Caki2 (cell line): ENCODE results near the gene LIFR. TPM values are rescaled to one million over a fixed set of nuclear protein-coding genes. Genes with fewer than 3 reads are reported as not detected.
"Not testable (repeated sequence)": the region's sequence is repeated elsewhere in the genome, so short reads cannot be mapped to it uniquely, and the experiment has no call there.

Source experiments
- DNase-seq: peaks from one replicate; pipeline ENCODE4 v3.0.0-alpha.2; 2015; ENCODE audit warnings: low read depth
- in situ Hi-C: cut with HindIII; loops from 2 replicates; pipeline ENCODE4 v1.10.0; 2016; ENCODE audit warnings: low sequenced_read_pairs, low pct_unique_long_range_greater_than_20kb, mixed read lengths
- total RNA-seq: library from RNA; depleted of rRNA; stranded (reverse); fragments of >200 nt; shearing (Covaris generic); gene quantifications from 2 replicates; pipeline ENCODE4 v1.2.3, GENCODE V29; 2014; ENCODE audit warnings: low replicate concordance; rRNA removed

Gene LIFR, protein sequence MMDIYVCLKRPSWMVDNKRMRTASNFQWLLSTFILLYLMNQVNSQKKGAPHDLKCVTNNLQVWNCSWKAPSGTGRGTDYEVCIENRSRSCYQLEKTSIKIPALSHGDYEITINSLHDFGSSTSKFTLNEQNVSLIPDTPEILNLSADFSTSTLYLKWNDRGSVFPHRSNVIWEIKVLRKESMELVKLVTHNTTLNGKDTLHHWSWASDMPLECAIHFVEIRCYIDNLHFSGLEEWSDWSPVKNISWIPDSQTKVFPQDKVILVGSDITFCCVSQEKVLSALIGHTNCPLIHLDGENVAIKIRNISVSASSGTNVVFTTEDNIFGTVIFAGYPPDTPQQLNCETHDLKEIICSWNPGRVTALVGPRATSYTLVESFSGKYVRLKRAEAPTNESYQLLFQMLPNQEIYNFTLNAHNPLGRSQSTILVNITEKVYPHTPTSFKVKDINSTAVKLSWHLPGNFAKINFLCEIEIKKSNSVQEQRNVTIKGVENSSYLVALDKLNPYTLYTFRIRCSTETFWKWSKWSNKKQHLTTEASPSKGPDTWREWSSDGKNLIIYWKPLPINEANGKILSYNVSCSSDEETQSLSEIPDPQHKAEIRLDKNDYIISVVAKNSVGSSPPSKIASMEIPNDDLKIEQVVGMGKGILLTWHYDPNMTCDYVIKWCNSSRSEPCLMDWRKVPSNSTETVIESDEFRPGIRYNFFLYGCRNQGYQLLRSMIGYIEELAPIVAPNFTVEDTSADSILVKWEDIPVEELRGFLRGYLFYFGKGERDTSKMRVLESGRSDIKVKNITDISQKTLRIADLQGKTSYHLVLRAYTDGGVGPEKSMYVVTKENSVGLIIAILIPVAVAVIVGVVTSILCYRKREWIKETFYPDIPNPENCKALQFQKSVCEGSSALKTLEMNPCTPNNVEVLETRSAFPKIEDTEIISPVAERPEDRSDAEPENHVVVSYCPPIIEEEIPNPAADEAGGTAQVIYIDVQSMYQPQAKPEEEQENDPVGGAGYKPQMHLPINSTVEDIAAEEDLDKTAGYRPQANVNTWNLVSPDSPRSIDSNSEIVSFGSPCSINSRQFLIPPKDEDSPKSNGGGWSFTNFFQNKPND
- 4.2 and 13.7 TPM in 2 replicates for total RNA-seq

DNA sequence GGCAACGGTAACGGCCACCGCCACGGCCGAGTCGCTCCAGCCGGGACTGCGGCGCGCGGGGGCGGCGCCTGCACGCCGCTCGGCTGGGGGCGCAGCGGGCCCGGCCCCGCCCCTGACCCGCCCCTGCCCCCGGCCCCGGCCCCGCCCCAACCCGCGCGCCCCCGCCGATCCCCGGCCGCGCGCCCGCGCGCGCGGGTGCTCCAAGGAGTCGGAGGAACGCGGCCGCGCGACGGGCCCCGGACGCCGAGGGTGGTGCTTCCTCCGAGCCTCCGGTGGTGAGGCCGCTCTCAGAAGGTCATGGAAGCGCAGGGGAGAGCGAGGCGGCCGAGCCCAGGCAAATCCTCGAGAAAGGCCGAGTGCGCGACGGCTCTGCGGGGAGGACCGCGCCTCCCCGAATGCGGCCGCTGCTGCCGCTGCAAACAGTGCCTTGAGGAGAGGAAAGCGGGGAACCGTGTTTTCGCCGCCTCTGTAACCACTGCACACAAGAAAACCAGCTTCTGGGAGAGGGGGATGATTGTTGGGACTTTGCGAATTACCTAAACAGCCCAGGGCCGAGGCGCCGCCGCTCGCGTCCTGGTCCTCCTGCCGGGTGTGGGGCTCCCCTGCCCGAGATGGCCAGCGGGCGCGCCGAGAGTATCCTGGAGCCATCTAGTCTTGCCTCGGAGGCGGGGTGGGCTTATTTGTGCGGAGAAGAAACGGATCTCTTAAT, at the start of gene LIFR:
LIFR (minus strand) TSS at position 48 of the 709 bp plus-strand sequence. CDS start 25,999 bp downstream, outside the sequence.
- DNase-seq: peak; percentile 77
- in situ Hi-C loops: no loop called here

GRCh38 chr5:38605610-38606009, 49.2 kb upstream of the LIFR start:
- DNase-seq: no peak
- in situ Hi-C loops: no loop called here

DNA sequence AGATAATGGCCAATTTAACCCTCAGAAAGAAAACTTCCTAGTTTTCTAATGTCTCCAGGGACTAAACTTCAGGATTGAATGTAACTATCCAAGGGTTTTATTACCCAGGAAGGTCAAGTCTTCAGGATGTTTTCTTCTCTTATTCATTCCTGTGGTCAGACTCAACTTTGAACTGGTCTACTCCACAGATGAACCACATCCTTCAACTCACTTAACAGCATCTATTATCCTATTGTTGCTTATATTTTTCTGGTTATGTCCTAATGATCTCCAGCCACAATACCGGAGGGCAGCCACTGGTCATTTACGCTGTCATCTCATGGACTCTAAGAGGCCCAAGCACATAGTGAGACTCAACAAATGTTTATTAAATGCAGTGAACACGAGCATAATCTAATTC, 47.2 kb upstream of the LIFR start:
- peak; percentile 66 for DNase-seq

DNA sequence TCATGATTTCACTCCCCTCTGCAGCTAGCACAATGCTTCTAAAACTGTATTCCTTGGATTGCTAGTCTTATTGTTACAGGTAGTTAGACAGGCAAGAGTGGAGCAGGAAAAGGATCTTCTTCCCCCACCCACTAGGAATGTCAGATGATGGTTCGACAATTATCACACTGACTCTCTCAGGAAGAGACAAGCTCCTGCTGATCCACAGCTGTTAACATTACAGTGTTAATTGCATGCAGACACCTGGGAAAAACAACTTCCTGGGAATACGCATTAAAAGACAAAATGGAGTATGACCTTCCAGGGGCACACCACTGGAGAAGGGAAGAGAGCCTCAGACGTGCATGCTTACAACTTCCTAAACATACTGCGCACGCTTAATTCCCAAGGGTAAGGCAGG, 46.2 kb upstream of the LIFR start:
- in situ Hi-C loops: no loop called here

More for the DNA sequence above, 47.2 kb upstream of the LIFR start:
- in situ Hi-C loops: no loop called here

DNA sequence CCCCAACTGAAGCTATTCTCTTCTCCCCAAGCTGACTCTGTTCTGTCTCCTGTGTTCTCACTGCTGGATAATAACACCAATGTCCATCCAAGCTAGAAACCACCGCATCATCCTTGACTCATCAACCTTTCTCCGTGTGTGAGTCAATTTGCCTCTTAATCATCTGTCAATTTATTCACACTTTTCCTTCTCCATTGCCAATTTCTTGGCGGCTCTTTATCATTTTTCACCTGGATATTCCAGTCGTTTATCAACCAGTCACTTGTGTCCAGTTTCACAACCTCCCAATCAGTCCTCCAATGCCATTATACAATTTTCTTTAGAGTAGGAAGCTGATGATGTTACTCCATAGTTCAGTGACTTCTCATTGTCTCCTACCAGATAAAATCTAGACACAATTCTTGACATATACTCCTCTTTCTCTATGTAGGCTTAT, 45.4 kb upstream of the LIFR start:
- in situ Hi-C loops: no loop called here
- peak; percentile 74 for DNase-seq

More for the DNA sequence above, 46.2 kb upstream of the LIFR start:
- no peak for DNase-seq

DNA sequence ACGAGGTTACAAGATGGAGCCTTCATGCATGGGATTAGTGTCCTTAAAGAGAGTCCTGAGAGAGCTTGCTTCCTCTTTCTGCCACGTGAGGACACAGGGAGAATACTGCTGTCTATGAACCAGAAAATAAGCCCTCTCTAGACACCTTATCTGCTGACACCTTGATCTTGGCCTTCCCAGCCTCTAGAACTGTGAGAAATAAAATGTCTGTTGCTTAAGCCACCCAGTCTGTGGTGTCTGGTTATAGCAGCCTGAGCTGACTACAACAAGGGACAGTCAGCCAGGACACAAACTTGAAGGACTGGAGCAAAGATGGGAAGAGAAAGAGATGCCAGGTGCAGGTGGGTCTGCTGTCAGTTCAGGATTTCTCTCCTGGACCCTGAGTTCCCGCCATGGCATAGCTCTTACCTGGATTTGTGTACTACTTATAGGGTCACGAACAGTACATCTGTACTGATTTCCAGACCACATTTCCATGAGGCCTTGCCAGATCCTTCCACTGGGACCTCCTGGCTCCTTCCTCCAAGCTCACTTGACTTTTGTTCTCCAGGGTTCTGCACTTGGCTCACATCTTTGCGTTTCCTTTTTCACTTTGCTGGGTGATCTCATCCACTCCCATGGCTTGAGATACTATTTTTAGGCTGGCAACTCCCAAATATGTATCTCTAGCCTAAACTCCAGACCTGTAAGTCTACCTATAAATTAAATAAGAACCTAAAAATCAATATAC, 44.9 kb upstream of the LIFR start:
- in situ Hi-C loops: no loop called here
- DNase-seq: no peak

- no peak for DNase-seq
- in situ Hi-C loops: no loop called here
Measured at GRCh38 chr5:38600329-38601045, 44.0 kb upstream of the LIFR start.

- DNase-seq, in situ Hi-C loops: not testable (repeated sequence)
Measured at GRCh38 chr5:38599751-38600150, 43.3 kb upstream of the LIFR start.

DNA sequence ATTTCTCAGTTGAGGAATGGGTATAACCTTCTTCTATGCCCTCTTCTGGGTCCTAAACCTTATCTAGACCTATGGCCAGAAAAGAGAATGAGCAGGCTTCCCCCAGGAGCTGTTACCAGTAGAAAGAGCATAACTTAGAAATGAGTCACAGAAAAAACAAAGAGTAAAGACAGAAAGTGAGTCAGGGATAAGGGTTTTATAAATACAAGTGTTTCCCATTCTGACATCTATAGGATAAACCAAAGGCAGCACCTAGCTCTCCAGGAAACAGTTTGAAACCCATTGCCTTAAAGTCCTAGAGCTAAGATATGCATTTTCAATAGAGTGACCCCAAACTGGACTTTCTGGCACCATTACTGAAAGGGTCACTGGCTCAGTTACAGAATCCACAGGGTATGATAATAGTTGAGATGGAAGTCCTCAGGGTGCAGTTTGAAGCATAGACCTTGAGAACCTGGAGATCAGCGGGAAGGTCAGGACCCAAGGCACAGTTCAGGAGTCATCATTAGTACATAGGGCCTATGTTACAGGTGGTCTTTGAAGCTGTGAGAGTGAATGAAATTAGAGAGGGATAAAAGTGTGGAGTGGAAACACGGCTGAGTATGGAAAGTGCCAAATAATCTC, 42.7 kb upstream of the LIFR start:
- in situ Hi-C loops: no loop called here
- peak; percentile 81 for DNase-seq

DNA sequence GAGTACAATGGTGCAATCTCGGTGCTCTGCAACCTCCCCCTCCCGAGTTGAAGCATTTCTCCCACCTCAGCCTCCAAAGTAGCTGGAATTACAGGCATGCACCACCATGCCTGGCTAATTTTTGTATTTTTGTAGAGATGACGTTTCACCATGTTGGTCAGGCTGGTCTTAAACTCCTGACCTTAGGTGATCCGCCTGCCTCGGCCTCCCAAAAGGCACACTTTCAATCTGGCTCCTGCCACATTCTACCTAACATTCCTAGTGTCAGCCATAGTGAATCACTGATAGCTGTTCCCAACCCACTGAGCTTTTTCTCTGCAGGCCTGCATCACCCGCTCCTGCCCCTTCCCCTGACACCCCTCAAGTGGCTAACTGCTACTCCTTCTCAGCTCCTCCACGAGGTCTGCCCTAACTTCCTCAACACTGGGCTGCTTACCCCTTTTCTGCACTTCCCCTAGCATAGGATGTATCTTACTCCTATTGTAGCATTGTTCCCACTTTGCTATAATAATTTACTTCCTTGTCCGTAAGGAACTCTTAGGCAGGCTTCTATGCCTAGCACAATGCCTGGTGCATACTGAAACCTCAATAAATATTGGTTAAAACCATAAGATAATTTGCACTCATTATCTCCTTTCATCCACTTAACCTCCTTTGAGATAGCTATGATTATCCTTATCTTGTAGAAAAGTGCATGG, 42.0 kb upstream of the LIFR start:
- in situ Hi-C loops: no loop called here
- DNase-seq: peak; percentile 7

DNA sequence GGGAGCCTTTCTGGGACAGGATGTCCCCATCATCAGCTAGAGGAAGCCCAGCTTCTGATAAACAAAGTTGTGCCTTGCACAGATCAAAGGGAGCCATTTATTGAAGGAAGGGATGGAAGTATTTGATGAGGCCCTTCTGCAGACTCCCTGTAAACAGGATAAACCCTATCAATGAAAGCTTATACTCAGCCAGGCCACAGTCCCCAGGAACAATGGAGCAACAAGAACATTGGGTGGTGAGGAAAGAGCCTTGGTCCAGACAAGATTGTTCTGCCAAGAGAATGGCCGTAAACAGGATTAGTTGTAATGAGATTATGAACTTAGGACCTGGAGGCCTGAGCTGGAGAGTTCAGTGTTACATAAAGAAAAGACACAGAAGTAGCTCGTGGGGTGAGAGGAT, 40.5 kb upstream of the LIFR start:
- DNase-seq: no peak
- in situ Hi-C loops: no loop called here

DNA sequence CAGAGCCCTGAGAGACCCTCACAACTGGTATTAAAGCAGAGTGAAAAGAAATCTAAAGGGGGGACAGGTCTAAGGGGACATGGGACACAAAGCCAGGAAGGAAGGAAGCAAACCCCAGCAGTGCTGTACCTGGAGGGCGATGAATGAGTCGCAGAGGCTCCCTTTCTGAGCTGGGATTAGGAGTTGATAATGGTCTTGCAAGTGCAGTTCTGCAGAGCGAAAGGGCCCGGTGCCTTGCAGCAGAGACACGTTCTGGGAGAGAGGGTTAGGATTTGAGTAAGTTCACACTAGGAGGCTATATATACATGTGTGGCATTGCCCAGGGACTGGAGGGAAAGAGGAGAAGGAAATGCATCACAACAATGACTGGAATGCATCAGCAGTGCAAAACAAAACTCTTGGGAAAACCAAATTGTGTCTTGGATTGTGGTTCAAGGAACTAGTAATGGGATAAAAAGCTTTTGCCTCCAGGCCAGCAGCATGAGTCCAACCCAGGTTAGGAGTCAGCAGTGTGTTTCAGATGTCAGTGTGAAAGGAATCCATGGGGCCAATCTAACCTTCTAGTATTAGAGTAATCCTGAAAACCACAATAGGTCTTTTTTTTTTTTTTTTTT, 38.8 kb upstream of the LIFR start:
- DNase-seq: peak; percentile 42
- in situ Hi-C loops: no loop called here

DNA sequence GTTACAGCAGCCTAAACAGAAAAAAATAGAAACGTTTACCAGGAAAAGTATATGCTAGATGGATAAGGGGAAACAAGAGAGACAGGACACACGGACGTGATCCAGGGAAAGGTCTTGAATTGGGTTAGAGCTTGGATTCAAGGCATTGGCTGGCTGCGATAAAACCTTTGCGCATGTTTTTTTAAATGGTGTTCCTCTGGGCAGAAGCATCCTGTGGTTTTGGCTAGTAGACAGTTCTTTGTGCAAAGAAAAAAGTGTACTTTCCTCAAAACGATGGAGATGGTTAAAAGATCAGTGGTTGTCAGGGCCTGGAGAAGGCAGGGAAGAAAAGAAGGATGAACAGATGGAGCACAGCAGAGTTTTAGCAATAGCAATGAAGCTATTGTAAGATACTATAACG, 37.5 kb upstream of the LIFR start:
- in situ Hi-C loops: no loop called here
- DNase-seq: no peak

DNA sequence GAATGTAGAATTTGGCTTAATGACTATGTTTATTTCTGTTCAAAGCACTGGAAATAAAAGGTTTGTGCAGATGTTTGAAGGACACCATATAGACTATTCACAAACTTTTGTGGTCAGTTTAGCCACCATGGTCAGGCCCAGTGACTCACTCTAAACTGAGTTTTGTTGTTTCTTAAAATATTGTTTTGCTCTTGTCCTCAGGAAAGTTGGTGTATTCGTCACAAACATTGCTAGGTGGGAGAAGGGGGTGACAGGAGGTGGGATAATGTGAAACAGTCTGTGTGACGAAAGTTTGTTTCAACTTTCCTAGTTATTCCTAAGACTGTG, 35.0 kb upstream of the LIFR start:
- in situ Hi-C loops: no loop called here
- DNase-seq: no peak

GRCh38 chr5:38590838-38591522, 34.5 kb upstream of the LIFR start:
- in situ Hi-C loops: no loop called here
- DNase-seq: no peak
